Right lung (tissue), 5 donors: ENCODE results near the gene ABO. TPM values are rescaled to one million over a fixed set of nuclear protein-coding genes. Genes with fewer than 3 reads are reported as not detected.
"Not testable (repeated sequence)": the region's sequence is repeated elsewhere in the genome, so short reads cannot be mapped to it uniquely, and the experiment has no call there.

ENCODE experiments used
- DNase-seq, 2 donors: peaks; one replicate each; pipeline ENCODE4 v3.0.0-alpha.2; 2013
- polyA plus RNA-seq, 5 donors: library from polyadenylated mRNA; unstranded; fragments of 120-200 nt; gene quantifications; one replicate each; pipeline versions ENCODE4 v1.2.1 to v1.2.3, GENCODE V29; 2013; ENCODE audit warnings: inconsistent platforms in 1 of 5, low replicate concordance in 1 of 5; ENCODE audit not compliant: insufficient read length in 5 of 5, insufficient read depth in 1 of 5

ABO gene
- polyA plus RNA-seq, 5 donors = 3.9 to 7.2 (median 5.1) TPM

GRCh38 chr9:133294257-133294656, 19.3 kb upstream of the ABO start:
- no peak for DNase-seq

- no peak for DNase-seq
Observed at GRCh38 chr9:133290751-133291302, 15.8 kb upstream of the ABO start.

GRCh38 chr9:133286523-133286922, 11.5 kb upstream of the ABO start:
- DNase-seq = no peak

GRCh38 chr9:133285252-133285775, 10.3 kb upstream of the ABO start:
- no peak for DNase-seq

GRCh38 chr9:133284362-133284761, 9.4 kb upstream of the ABO start:
- no peak for DNase-seq

- not testable (repeated sequence) for DNase-seq
Observed at GRCh38 chr9:133283255-133284032, 8.4 kb upstream of the ABO start.

- no peak for DNase-seq
Observed at GRCh38 chr9:133282464-133283238, 7.7 kb upstream of the ABO start.

GRCh38 chr9:133280392-133280791, 5.4 kb upstream of the ABO start:
- DNase-seq = no peak

- no peak for DNase-seq
Observed at GRCh38 chr9:133278161-133279114, 3.4 kb upstream of the ABO start.

- no peak for DNase-seq
Observed at GRCh38 chr9:133277467-133277866, 2.5 kb upstream of the ABO start.

GRCh38 chr9:133276923-133277322, 1.9 kb upstream of the ABO start:
- no peak for DNase-seq

GRCh38 chr9:133276001-133276884, 1.2 kb upstream of the ABO start:
- no peak for DNase-seq

GRCh38 chr9:133274236-133275104, 531 bp downstream of the ABO start:
- no peak for DNase-seq

- no peak for DNase-seq
Observed at GRCh38 chr9:133273819-133274218, 1.2 kb downstream of the ABO start.

- DNase-seq = no peak
Observed at GRCh38 chr9:133273098-133273497, 1.9 kb downstream of the ABO start.

GRCh38 chr9:133269537-133270362, 5.3 kb downstream of the ABO start:
- no peak for DNase-seq

- DNase-seq = not testable (repeated sequence)
Observed at GRCh38 chr9:133269136-133269535, 5.9 kb downstream of the ABO start.

GRCh38 chr9:133268335-133269056, 6.5 kb downstream of the ABO start:
- DNase-seq = no peak
